GM15510 (cell line): ENCODE measurements around the gene KCNH5.

ENCODE experiments used
- POLR2A ChIP-seq: IDR thresholded peaks from 3 replicates; pipeline ENCODE4 v1.6.1; 2011; ENCODE audit warnings: borderline replicate concordance; ENCODE audit not compliant: insufficient read length; ENCODE audit errors: extremely low read depth

KCNH5 gene

DNA sequence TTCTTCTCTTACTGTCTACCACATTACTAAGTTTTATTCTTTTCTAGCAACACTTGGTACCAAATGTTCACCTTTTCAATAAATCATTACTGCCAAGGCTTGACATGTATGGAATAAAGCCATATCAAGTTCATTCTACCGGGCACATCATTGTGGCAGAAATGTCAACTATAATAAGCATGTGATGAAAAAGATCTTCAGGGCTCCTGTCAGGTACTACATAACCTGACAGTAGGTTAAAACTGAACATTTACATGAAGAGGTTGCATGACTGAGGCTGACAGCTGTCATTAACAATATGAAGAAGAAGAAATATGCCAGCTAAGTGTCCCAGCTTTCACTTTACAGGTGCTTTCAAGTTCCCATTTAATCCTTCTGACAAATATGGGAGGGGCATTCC is 178.9 kb downstream of the KCNH5 start:
- no peak for TF ChIP-seq POLR2A

DNA sequence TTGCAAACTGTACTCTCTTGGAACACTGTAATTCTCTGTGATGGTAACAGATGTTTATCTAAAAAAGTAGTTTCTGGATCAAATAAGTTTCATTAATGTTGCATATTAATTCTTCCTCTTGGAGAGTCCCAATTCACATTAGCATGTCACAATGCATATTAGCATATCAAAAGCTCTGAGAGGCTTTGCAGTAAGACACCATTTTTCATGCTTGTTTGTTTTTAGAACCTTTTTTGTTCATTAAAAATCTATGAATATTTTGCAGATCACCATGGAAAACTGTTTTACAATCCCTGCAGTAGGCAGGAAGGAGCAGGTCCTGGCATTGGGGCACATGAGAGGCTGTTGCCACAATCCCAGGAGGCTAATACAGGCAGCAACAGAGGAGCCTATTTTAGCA is 180.7 kb downstream of the KCNH5 start:
- no peak for TF ChIP-seq POLR2A

DNA sequence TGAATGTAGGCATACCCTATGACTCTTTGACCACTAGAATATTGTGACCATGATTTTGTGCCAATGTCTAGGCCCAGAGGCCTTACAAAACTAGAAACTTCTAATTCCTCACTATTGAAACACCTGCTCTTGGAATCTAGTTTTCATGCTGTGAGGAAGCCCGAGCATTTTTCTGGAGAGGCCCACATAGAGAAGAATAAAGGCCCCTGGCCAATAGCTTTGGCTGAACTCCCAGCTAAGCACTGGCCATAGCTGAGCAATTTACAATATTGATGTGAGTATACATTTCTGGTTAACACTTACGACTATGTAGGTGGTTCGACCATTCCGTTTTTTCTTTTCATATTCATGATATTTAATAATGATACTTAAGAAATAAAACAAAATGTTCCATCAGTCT is 190.3 kb downstream of the KCNH5 start:
- no peak for TF ChIP-seq POLR2A

DNA sequence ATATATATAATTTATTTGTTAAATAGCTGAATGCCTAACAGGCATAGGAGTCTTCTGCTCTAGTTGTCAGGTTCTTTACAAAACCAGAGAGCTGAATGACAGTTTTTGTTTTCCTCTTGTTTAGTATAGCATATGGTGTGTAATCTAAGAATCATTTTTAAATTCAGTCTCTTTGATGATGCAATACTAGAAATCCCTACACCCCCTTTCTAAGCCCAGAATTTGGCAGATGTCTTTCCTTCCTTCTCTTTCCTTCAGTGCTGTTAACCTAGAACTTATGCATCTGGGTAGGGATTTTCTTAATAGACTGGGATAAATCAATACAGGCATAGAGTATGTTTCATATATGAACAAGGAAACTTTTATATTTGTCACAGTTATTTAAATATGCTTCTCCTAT is 198.1 kb downstream of the KCNH5 start:
- TF ChIP-seq POLR2A: no peak

DNA sequence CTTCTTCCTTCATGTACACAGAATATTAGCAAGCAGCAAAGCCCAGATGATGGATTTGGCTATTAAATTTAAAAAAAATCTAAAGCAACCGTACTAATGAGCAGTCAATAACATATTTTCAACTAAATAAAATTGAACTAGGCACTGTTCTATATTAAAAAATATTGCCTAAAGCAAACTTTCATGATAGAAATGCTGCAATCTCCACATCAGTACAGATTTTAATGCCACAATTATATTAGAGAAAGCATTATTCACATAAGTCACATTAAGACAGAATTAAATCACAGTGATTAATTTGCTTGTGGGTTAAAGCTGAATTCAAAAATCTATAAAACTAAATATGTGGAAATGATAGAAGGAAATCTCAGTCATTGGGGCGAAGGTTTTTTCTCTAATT is 200.7 kb downstream of the KCNH5 start:
- no peak for TF ChIP-seq POLR2A

DNA sequence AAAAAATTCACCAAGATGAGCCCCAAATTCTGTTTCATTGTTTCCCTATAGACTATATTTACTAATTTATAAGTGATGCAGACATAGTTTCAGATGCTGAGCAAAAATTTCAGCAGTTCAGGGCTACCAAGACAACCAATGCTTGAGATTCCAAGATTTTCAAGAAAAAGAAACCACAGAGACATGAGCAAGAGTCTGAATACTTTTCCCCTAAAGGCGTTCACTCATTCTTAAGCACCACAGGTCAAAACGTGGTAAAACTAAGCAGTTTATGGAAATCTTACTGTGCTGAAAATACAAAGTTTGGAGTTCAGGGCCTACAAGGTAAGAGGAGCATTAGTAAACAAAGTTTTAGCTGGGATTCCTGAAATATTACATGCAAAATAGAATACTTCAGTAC is 221.2 kb downstream of the KCNH5 start:
- no peak for TF ChIP-seq POLR2A

DNA sequence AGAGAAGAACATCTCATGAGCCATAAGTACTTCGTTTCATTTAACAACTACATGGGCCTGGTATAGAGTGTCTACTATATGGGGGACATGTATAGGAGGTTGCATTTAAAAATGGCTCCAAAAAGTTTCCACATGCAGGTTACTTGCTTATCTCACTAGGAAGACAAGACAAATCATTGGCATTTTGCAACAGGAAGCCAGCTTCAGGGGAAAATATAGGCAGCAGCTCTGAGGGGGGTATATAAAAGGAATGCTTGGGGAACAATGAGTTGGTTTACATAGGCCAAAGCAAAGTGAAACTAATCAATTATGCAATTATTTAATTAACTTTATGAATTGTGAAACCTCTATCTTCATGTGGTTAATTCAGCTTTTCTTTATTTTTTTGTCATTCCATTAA is 225.3 kb downstream of the KCNH5 start:
- TF ChIP-seq POLR2A: no peak

DNA sequence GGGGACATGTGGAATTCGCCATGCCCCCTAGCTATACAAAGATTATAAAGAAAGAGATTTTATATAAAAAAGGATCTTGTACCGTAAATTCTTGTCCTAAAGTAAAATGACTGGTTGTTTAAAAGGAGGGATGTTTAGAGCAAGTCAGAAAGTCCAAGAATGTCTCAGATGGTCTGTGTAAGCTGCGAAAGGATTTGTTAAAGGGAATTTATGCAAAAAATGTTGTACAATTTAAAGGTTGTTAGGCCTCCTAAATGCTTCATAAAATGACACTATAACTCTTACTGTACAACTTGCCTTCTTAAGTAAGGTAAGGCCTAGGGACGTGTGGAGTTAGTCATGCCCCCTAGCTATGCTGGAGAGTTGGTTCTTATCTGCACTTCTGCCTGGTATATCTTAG is 237.6 kb downstream of the KCNH5 start:
- no peak for TF ChIP-seq POLR2A

DNA sequence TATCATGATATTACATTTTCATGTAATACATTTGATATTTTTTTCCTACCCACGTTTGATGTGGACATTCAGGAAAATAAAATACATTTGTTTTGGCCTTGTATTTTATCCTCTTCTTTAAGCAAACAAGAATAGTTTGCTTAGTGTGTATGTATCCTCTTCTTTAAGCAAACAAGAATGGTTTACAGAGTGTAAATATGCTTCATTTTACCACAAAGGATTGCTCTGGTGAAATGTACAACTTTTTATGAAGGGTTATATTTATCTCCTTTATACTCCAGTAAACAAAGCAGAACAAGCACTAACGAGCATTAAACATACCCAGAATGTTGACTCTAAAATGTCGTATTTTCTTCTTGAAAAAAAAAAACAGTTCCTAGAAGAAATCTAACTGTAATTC is 244.7 kb downstream of the KCNH5 start:
- TF ChIP-seq POLR2A: no peak

DNA sequence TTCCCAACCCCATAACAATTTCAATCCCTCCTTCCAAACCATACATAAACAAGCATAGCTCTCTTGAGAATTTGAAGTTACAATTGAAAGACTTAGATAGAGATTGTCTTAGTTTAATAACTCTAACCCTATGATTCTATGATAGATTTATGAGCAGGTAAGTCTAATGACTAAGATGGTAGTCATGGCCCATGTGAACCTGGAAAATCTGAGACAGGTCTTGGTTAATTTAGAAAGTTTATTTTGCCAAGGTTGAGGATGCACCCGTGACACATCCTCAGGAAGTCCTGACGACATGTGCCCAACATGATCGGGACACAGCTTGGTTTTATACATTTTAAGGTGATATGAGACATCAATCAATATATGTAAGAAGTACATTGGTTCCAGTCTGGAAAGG is 248.8 kb downstream of the KCNH5 start:
- TF ChIP-seq POLR2A: no peak

DNA sequence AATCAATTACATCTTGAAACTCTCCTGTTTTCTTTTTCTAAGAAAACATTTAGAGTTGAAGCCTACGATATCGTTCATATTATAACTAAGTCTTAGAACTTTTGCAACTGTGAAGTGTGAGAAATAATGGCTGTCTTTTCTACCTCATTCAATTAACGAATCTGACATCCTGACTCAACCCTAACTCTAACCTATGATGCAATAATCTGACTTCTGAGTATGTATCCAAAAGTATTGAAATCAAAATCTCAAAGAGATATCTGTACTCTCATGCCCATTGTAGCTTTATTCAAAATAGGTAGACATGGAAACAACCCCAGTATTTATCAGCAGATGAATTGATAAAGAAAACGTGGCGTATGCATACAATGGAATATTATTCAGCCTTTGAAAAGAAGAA is 252.7 kb downstream of the KCNH5 start:
- TF ChIP-seq POLR2A: no peak

DNA sequence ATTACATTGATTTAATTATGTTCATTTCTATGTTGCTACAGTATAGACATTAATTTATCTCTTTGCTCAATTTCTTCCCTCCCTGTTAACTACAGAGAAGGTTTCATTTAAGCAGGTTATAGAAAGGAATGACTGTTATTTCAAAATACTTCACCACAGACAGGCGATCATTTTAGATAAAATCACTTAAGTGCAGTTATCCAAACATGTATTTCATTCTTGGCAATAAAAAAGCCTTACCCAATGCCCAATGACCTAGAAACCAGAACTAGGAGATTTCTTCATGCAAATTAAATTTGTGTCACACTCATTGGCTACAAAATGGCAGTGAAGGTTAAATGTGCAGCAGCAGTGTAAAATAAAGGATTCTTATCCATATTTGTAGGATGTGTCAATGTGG is 266.4 kb downstream of the KCNH5 start:
- no peak for TF ChIP-seq POLR2A

DNA sequence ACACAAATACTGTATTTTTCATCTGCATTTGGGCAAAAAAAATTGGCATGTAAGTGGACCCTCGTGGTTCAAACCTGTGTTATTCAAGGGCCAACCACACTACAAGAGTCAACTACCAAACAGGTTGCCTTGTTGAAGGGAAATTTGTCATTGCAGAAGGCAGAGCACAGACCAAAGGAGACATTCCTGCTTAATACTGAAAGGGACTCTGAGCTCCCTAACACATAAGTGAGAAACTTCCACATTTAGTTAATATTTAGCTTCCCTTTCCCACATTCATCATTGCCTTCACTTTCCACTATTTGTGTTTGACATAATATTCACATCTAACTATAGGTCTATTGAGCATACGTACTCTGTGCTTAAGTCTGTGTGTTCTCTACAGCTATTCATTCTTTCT is 266.9 kb downstream of the KCNH5 start:
- TF ChIP-seq POLR2A: no peak

DNA sequence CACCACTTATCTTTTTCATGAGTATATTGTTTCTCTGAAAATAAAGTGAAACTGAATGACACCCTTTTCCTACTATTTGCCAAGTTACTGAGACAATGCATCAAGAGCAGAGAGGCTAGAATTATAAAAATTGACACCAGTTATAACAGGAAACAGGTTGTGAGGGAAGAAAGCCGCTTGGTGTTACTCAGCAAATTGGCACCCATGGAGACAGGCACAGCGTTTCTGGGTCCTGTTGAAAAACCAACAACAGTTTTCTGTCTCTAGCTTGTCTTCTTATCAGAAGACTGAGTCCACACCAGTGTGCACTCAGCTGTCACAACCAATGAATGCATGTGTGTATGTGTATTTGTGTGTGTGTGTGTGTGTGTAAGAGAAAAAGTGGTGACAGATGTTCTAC is 267.7 kb downstream of the KCNH5 start:
- TF ChIP-seq POLR2A: no peak

DNA sequence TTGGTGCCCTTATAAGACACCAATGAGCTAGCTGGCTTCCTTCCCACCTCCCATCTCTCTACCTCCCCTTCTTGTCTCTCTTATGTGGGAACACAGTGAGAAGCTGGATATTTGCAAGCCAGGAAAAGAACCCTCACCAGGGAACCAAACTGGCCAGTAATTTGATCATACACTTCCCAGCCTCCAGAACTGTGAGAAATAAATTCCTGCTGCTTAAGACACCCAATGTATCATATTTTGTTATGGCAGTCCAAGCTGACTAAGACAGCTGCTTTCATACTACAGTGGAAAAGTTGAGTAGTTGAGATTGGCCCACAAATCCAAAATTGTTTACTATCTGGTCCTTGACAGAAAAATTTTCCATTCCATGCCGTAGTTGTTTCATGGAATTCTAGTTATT is 269.0 kb downstream of the KCNH5 start:
- TF ChIP-seq POLR2A: no peak

DNA sequence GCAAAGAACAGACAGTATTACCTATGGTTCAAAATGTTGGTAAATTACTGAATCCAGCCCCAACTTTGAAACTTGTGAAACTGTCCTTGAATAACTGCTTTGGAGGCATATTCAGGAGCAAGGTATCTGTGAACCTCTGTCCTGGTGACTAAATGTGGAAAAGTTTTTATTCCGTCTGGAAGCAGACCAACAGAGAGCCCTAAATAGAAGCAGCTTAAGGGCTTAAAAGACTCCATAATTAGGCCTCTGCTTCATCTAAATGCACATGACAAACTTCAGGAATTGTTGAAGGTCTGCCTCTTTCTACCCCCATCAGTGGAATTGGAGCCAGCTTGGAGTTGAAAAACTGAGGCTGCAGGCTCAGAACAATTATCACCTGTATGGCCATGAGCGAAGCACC is 276.5 kb downstream of the KCNH5 start:
- no peak for TF ChIP-seq POLR2A

DNA sequence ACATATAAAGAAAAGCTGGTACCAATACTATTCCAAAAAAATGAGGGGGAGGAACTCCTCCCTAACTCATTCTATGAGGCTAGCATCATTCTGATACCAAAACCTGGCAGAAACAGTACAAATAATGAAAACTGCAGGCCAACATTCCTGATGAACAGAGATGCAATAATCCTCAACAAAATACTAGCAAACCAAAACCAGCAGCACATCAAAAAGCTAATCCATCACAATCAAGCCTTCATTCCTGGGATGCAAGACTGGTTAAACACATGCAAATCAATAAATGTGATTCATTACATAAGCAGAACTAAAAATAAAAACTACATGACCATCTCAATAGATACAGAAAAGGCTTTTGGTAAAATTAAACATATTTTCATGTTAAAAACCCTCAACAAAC is 281.3 kb downstream of the KCNH5 start:
- no peak for TF ChIP-seq POLR2A
